HepG2 (cell line): Measurements from ENCODE around the gene SYCE1. TPM values are rescaled to one million over a fixed set of nuclear protein-coding genes. Genes with fewer than 3 reads are reported as not detected.

ENCODE experiments used
- FOXA3 ChIP-seq: IDR thresholded peaks from 2 replicates; pipeline ENCODE4 v1.6.1; 2016; ENCODE audit warnings: missing genetic modification reagents, missing compliant biosample characterization
- HMG20B ChIP-seq: conservative IDR thresholded peaks from 2 replicates; pipeline ENCODE4 v1.6.1; 2016; ENCODE audit warnings: missing genetic modification reagents, missing compliant biosample characterization
- HNRNPL ChIP-seq: fragments of 200-400 bp; formaldehyde crosslinking; IDR thresholded peaks from 2 replicates; pipeline ENCODE4 v1.6.1; 2017; ENCODE audit warnings: mild to moderate bottlenecking, low read depth, low read length
- HOXA5 ChIP-seq: sonication (generic); formaldehyde crosslinking; IDR thresholded peaks from 2 replicates; pipeline ENCODE4 v1.4.0; 2020; ENCODE audit warnings: missing genetic modification reagents
- IRX3 ChIP-seq: sonication (generic); formaldehyde crosslinking; IDR thresholded peaks from 2 replicates; pipeline ENCODE4 v1.8.1; 2023; ENCODE audit warnings: mild to moderate bottlenecking, low read depth, missing genetic modification reagents, borderline replicate concordance
- KLF16 ChIP-seq, 2 experiments: sonication (generic) in 1 of 2; formaldehyde crosslinking in 1 of 2; IDR thresholded peaks; 2 replicates each; pipeline versions ENCODE4 v1.6.1 to v1.8.0; 2016 to 2023; ENCODE audit warnings: missing genetic modification reagents in 2 of 2, missing compliant biosample characterization in 1 of 2
- KMT2A ChIP-seq: sonication (generic); formaldehyde crosslinking; IDR thresholded peaks from 2 replicates; pipeline ENCODE4 v1.4.0; 2020; ENCODE audit warnings: missing genetic modification reagents
- MIER2 ChIP-seq: IDR thresholded peaks from 2 replicates; pipeline ENCODE4 v1.6.1; 2016; ENCODE audit warnings: missing biosample characterization, missing genetic modification reagents
- NFIB ChIP-seq: sonication (generic); formaldehyde crosslinking; IDR thresholded peaks from 2 replicates; pipeline ENCODE4 v1.9.0; 2021; ENCODE audit warnings: missing genetic modification reagents, mild to moderate bottlenecking, borderline replicate concordance
- NFIC ChIP-seq: IDR thresholded peaks from 2 replicates; pipeline ENCODE4 v1.6.1; 2012; ENCODE audit warnings: mild to moderate bottlenecking, low read length, inconsistent platforms
- SIX4 ChIP-seq: sonication (generic); formaldehyde crosslinking; IDR thresholded peaks from 2 replicates; pipeline ENCODE4 v1.4.0; 2020; ENCODE audit warnings: missing genetic modification reagents
- SNAPC4 ChIP-seq: sonication (generic); formaldehyde crosslinking; IDR thresholded peaks from 2 replicates; pipeline ENCODE4 v1.4.0; 2020; ENCODE audit warnings: mild to moderate bottlenecking, missing genetic modification reagents
- SRSF4 ChIP-seq: fragments of 200-400 bp; formaldehyde crosslinking; IDR thresholded peaks from one replicate; pipeline ENCODE4 v1.6.1; 2018; ENCODE audit warnings: mild to moderate bottlenecking, low read depth, low read length, moderate library complexity; ENCODE audit not compliant: poor library complexity, severe bottlenecking
- WIZ ChIP-seq: sonication (generic); formaldehyde crosslinking; IDR thresholded peaks from 2 replicates; pipeline ENCODE4 v1.5.1; 2020; ENCODE audit warnings: mild to moderate bottlenecking, missing genetic modification reagents
- ZBTB21 ChIP-seq: sonication (generic); formaldehyde crosslinking; IDR thresholded peaks from 2 replicates; pipeline ENCODE4 v1.4.0; 2020; ENCODE audit warnings: missing genetic modification reagents
- ZBTB25 ChIP-seq: IDR thresholded peaks from 2 replicates; pipeline ENCODE4 v1.6.1; 2018; ENCODE audit warnings: missing genetic modification reagents
- ZFP36 ChIP-seq: fragments of 150-350 bp; IDR thresholded peaks from 2 replicates; pipeline ENCODE4 v1.6.1; 2018; ENCODE audit warnings: borderline replicate concordance, low read length, low read depth; ENCODE audit not compliant: partially characterized antibody
- ZFP90 ChIP-seq: sonication (generic); formaldehyde crosslinking; IDR thresholded peaks from 2 replicates; pipeline ENCODE4 v1.8.0; 2022; ENCODE audit warnings: missing genetic modification reagents, mild to moderate bottlenecking, inconsistent platforms, borderline replicate concordance
- ZNF256 ChIP-seq: sonication (generic); formaldehyde crosslinking; conservative IDR thresholded peaks from 2 replicates; pipeline ENCODE4 v1.4.0; 2020; ENCODE audit warnings: missing genetic modification reagents
- polyA plus RNA-seq, 8 experiments: library from polyadenylated mRNA; depleted of rRNA in 3 of 8; stranded (reverse) in 7 of 8; unstranded in 1 of 8; fragments of >200 nt; fragmentation: Illumina TruSeq in 4 of 8; extraction: Trizol in 4 of 8; gene quantifications; 2 replicates each; pipeline versions ENCODE4 v1.2.1 to v1.2.3, GENCODE V29; 2011 to 2016; ENCODE audit warnings: low read depth in 4 of 8, missing spikeins in 1 of 8, mixed read lengths in 1 of 8; ENCODE audit not compliant: insufficient read depth in 1 of 8
- total RNA-seq, 5 experiments: library from RNA; depleted of rRNA; stranded (reverse); fragments of >200 nt; fragmentation: Illumina TruSeq; extraction: Trizol; gene quantifications; 2 replicates each; pipeline ENCODE4 v1.2.3, GENCODE V29; 2016; ENCODE audit warnings: low read depth in 1 of 5
- TF ChIP-seq, protein P1 (sequence below): sonication (generic); formaldehyde crosslinking; IDR thresholded peaks from 2 replicates; pipeline ENCODE4 v1.4.0; 2020; ENCODE audit warnings: missing genetic modification reagents
- TF ChIP-seq, protein P2 (sequence below): sonication (generic); formaldehyde crosslinking; IDR thresholded peaks from 2 replicates; pipeline ENCODE4 v1.4.0; 2020; ENCODE audit warnings: missing genetic modification reagents, borderline replicate concordance

The SYCE1 gene
- total and polyA plus RNA-seq, 2 of the 13 experiments (the other 11 are each of a cell fraction or from before 2014, with no cell fraction given), result not detected

DNA sequence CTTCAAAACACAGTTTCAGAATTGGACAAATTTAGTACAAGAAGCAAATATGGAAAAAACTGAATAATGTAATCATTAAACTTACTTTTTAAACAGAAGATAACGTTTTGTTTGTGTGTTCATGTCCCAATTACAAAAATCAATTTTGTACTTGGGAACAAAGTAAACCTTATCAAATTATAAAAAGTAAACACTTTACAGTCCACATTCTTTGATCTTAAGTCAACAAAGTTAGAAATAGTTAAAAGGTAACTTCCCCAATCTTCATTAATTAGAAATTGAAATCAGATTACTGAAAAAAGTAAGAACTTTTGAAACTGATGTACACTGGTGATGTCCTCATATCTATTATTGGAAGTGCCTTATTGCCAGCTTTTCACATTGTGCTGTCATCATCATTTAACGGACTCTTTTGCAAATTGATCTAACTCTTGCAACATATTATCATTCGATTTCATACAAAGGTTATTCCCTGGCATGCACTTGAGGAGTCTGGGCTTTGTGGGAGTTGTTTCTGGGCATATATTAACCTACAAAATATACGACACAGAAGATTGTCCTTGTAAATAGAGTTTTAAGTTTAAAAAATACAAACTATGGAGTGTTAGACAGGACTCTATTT lies 53.4 kb downstream of the SYCE1 start (continued):
- TF ChIP-seq HMG20B (CRISPR knock-in tag) (no peak), HOXA5 (CRISPR knock-in tag) (no peak), SIX4 (CRISPR knock-in tag) (no peak), MIER2 (CRISPR knock-in tag) (no peak), ZNF256 (CRISPR knock-in tag) (no peak), ZFP36 (no peak), HNRNPL (no peak), ZBTB21 (CRISPR knock-in tag) (no peak), NFIC (no peak), SRSF4 (no peak), KMT2A (no peak), ZBTB25 (CRISPR knock-in tag) (no peak), IRX3 (CRISPR knock-in tag) (no peak), NFIB (CRISPR knock-in tag) (no peak), ZFP90 (no peak), KLF16 (CRISPR knock-in tag; IDR thresholded peaks at IDR 0.05) (no peak), FOXA3 (CRISPR knock-in tag) (peak; percentile 47), SNAPC4 (CRISPR knock-in tag) (no peak), WIZ (CRISPR knock-in tag) (no peak)
- TF ChIP-seq, protein P1, sequence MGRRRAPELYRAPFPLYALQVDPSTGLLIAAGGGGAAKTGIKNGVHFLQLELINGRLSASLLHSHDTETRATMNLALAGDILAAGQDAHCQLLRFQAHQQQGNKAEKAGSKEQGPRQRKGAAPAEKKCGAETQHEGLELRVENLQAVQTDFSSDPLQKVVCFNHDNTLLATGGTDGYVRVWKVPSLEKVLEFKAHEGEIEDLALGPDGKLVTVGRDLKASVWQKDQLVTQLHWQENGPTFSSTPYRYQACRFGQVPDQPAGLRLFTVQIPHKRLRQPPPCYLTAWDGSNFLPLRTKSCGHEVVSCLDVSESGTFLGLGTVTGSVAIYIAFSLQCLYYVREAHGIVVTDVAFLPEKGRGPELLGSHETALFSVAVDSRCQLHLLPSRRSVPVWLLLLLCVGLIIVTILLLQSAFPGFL, result no peak
- TF ChIP-seq, protein P2, sequence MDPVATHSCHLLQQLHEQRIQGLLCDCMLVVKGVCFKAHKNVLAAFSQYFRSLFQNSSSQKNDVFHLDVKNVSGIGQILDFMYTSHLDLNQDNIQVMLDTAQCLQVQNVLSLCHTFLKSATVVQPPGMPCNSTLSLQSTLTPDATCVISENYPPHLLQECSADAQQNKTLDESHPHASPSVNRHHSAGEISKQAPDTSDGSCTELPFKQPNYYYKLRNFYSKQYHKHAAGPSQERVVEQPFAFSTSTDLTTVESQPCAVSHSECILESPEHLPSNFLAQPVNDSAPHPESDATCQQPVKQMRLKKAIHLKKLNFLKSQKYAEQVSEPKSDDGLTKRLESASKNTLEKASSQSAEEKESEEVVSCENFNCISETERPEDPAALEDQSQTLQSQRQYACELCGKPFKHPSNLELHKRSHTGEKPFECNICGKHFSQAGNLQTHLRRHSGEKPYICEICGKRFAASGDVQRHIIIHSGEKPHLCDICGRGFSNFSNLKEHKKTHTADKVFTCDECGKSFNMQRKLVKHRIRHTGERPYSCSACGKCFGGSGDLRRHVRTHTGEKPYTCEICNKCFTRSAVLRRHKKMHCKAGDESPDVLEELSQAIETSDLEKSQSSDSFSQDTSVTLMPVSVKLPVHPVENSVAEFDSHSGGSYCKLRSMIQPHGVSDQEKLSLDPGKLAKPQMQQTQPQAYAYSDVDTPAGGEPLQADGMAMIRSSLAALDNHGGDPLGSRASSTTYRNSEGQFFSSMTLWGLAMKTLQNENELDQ (CRISPR knock-in tag), result no peak
